GM21360 (cell line): ENCODE results near the gene SAMD14.

ENCODE experiments used
- ATAC-seq: cut with Tn5 transposase; IDR thresholded peaks from one replicate; pipeline ENCODE4 v1.9.1; 2021; ENCODE audit warnings: mild to moderate bottlenecking, moderate library complexity; ENCODE audit not compliant: unreplicated experiment

Gene SAMD14

DNA sequence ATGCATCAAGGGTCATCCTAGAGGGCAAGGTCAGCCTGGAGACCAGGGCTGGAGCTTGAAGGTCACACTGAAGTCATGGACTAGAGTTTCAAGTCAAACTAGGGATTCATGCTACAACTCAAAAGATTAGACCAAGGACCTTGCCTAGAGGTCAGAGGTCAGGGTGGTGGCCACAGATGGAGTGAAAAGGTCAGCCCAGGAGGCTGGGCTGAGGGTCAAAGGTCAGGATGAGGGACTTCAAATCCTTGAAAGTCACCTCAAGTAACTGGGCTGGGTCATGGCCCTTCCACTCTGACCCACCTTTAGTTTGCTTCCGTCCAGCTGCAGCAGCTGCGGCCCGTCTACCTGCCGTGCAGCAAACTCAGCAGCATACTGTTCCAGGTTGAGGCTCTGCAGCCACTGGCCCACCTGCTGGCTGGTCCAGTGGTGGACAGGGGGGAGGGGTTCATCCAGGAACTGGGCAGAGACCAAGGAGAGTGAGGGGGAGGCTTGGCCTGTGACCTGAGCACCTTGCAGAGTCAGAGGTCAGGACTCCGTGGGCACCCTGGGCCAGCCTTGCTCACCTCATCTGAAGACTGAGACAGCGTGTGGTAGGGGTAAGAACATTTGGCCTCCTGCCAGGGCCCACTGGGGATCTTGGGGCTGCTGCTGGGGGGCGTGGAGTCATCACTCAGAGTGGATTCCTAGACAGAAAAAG, 16.2 kb downstream of the SAMD14 start:
- no peak for ATAC-seq

DNA sequence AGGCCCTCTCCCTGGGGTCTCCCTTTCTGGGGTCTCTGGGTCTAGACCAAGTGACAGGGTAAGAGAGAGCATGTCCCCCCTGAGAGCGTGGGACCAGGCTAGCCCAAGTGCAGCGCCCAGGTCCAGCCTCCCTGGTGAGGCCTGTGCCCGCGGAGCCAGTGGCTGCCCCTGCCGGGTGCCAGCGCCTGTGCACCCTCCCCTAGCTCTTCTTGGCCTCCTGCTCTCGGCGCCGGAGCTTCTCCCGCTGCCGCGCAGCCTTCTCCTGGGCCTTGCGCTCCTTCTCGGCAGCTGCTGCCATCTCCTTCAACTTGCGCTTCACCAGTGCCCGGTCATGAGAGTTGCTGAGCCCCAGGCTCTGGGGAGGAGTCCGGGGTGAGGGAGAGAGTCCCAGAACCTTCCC, 17.3 kb downstream of the SAMD14 start:
- ATAC-seq, result no peak

DNA sequence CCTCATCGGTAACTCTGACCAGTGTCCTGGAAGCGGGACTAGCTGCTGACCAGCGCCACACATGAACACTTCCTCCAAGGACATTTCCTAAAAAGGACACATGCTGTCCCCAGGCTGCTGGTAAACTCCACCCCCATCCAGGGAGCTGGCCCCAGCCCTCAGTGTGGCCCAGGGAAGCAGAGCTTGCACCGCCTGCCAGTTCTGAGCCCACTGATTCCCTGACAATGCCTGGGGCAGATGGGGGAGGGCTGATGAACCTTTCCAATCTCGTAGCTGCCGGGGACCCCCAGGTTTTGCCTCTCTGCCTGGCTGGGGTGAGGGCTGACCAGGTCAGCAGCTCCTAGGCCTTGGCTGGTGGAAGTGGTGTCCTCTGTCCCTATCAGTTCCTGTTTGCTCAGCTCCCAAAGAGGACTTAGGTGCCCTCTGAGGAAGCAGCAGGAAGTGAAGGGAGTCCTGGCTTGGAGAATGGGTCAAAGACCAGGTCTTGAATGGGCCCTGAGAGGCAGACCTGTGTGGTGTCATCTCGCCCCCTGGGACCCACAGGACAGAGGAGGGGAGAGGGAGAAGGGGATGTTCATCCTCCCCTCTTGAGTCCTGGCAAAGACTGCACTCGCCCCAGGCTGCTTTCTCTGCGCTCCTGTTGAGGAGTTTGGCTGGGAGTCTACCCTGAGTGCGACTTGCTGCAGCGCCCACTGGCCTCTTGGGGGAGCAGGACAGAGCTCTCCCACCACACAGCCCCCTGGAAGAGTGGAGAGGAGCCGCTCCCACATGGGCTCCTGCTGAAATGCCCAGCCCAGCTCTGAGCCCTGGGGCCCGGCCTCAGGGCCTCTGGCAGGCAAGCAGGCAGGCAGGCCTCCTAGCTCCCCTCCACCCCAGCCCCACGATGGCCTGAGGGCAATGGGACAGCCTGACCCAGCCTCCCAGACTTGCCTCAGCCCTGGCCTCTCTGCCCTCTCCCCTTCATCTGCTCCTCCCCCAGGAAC, 18.0 kb downstream of the SAMD14 start:
- no peak for ATAC-seq

DNA sequence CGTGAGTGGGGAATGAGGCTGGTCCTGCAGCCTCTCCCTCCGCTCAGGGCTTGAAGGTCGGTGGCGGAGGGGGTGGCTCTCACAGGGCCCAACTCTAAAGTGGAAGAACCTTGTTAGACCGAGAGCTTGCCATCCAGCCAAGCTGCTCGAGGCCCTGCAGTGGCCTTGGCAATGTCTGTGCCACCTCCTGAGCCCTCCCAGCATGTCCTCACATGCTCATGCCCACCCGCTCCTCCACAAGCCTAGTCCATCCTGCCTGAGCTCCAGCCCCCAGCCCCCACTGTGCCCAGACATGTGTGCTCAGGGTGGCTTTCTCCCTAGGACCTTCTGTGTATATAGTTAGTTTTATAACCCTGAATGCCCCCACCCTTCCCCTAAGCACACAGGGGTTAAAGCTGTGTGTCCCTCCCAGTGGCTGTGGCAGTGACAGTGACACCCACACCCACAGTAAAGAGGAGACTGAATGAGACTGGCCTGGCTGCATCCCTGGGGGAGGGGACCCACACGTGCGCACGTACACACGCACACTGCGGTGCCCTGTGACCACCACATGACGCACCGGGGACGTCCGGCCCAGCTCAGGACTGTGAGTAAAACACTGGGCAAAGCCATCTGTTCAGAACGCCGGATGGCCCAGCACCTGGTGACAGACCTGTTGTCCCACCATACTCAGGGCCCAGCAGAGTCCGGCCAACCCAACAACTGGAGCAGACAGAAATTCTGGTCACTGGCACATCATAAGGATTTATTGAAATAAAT, 19.2 kb downstream of the SAMD14 start:
- ATAC-seq, result no peak

DNA sequence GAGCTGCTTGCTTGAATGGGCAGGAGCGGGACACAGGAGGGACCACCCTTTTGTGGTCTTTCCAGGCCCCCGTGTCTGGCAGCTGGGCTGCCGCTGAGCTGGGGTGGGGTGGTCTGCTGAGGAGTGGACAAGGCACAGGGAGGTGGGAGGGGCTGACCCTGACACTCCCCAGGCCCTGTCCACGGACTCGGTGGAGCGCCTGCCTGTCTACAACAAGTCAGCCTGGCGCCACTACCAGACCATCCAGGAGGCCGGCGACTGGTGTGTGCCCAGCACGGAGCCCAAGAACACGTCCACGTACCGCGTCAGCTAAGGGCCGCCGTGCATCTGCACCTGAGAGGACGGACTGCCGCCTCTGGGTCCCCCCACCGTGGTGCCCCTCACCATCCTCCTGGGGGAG, 20.2 kb downstream of the SAMD14 start:
- no peak for ATAC-seq

DNA sequence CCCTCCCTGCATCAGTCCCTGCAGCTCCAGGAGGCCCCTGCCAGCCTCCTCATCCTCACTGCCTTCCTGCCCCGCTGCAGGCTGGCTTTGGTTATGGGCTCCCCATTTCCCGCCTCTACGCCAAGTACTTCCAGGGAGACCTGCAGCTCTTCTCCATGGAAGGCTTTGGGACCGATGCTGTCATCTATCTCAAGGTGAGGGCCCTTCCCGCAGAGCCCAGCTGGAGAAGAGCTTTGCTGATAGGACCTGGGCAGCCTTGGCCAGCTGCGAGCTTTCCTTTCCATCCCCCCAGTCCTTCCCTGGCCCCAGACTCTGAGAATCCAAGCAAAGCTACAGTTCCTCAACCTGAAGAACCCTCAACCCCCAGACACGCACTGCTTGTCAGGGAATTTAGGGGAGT, 20.8 kb downstream of the SAMD14 start:
- ATAC-seq, result no peak

DNA sequence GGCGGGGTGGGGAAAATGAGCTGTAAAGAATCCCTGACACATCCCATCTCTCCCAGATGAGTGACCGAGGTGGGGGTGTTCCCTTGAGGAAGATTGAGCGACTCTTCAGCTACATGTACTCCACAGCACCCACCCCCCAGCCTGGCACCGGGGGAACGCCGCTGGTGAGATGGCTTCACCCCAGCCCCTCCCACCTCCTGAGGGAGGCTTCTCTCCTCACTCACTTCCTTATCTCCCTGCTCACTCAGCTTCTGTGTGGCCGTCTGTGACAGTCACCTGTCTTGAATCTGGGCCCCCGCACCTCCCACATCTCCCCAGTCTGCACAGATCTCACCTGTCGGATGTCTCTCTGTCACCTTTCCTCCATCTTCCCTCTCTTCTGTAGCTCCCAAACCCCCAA, 21.4 kb downstream of the SAMD14 start:
- ATAC-seq, result no peak

DNA sequence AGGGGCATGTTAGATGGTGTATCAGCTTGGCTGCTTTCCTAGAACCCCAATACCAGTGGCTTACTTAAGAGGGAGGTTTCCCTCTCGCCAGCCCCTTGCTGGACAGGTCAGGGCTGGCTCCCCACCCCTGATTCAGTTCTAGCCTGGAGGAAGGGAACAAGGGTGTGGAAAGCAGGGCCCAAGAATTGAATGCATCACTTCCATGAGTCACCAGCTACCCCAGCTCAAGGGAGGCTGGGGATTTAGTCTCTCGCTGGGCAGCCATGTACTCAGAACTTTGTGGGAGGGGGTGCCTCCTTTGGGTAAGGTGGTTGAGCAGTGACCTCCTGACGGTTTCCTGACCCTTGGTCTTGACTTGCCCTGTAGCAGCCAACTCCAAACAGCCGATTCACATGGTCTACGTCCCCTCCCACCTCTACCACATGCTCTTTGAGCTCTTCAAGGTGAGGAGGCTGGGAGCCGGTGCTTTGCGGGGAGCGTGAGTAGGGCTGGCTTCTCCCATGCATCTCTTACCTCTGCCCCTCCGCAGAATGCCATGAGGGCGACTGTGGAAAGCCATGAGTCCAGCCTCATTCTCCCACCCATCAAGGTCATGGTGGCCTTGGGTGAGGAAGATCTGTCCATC, 22.1 kb downstream of the SAMD14 start:
- no peak for ATAC-seq

DNA sequence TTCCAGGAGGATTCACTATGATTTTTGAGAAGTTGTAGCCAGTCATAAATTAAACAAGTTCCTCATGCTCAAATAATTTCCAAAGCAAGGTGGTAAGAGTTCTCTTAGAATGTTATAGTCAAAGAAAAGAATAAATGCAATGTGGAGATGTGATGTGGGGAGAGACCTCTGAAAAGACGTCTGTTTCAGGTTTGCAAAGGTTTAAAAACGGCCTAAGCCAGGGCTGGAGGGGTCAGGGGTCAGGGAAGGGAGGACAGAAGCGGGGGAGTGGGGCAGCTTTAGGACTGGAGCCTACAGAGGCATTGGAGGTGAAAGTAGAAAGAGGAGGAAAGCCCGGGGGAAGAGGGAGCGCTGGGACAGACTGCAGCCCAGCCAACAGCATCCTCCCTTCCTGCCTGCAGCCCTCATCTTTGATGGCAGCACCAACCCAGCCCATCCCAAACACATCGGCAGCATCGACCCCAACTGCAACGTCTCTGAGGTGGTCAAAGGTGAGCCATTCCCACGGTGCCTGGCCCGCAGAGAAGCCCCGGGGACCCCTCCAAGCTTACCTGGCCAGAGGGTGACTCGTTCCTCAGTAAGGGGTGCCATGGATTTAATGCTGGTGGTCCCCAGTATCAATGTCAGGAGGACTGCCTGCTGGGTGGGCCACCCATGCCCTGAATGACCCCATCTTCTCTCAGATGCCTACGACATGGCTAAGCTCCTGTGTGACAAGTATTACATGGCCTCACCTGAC, 23.4 kb downstream of the SAMD14 start:
- ATAC-seq, result no peak

DNA sequence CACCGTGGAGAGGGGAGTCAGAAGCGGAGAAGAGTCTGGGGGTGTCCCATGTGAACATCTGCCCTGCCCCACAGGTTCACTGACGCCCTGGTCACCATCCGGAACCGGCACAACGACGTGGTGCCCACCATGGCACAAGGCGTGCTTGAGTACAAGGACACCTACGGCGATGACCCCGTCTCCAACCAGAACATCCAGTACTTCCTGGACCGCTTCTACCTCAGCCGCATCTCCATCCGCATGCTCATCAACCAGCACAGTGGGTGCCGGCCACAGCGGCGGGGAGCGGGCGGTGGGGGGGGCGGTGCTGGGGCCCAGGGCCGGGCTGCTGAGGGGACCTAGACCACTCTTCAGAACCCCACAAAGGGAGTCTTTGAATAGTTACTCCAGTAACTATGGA, 24.1 kb downstream of the SAMD14 start:
- ATAC-seq, result no peak

DNA sequence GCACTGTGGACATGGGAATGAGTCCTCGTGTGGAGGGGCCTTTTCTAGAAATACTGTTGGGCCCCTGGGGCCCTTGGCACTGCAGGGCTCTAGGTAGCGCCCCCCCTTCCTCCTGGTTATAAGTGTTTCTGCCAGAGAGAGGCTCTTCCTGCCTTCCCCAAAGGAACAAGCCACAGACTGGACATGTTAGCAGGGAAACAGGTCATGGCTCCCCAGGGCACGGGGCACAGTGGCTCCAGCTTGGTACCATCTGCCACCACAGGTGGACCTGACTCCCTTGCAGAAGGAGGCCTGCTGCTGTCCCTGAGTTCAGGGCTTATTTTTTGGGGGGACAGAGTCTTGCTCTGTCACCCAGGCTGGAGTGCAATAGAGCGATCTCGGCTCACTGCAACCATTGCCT, 26.0 kb downstream of the SAMD14 start:
- no peak for ATAC-seq

DNA sequence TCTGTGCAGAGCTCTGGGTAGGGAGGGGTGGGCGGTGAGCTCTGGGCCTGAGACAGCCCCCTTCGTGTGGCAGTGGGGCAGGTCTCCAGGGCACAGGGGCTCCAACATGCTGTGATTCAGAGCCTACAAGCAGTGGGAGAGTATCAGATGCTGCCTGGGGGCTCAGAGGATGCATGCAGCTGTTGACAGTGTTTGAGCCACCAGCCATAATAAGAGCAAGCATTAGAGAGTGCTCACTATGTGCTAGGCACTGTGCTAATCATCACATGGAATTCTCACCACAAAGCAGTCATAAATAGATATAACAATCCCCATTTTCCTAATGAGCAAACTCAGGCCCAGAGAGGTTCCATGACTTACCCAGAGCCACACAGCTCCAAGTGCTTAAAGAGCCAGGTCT, 26.7 kb downstream of the SAMD14 start:
- no peak for ATAC-seq

DNA sequence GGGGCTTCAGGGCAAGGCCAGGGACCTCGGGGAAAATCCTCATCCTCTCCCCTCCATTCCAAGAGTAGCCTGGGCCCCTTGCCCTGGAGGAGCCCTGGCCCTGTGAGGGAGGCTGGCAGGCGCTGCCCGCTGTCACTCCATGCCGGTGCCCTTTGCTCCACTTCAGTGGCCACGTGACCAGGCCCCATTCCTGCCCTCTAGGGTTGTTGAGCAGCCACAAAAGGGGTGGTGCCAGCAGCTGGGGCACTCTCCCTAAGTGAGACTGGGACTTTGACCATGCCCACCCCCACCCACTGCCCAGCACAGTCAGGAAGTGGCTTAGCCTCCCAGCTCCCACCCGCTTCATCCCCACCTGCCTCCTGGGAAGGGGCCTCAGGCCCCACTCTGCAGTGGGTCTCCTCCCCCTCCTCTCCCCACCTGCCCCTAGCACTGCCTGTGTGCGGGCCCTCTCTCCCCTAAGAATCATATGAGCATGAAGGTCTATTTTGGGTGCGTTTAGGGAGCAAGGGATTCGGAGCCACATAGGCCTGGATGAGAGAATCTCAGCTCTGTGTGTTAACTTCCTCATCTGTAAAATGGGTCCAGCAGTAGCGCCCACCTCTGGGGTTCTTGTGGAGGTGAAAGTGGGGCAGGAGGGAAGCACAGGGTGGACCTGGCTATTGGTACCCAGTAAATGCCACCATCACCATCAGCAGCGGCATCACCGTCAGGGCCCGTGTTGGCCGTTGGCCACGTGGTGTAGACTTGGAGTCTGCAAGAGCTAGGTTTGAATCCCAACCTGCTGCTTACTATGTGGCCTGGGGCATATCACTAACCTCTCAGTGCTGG, 27.6 kb downstream of the SAMD14 start:
- ATAC-seq, result no peak

DNA sequence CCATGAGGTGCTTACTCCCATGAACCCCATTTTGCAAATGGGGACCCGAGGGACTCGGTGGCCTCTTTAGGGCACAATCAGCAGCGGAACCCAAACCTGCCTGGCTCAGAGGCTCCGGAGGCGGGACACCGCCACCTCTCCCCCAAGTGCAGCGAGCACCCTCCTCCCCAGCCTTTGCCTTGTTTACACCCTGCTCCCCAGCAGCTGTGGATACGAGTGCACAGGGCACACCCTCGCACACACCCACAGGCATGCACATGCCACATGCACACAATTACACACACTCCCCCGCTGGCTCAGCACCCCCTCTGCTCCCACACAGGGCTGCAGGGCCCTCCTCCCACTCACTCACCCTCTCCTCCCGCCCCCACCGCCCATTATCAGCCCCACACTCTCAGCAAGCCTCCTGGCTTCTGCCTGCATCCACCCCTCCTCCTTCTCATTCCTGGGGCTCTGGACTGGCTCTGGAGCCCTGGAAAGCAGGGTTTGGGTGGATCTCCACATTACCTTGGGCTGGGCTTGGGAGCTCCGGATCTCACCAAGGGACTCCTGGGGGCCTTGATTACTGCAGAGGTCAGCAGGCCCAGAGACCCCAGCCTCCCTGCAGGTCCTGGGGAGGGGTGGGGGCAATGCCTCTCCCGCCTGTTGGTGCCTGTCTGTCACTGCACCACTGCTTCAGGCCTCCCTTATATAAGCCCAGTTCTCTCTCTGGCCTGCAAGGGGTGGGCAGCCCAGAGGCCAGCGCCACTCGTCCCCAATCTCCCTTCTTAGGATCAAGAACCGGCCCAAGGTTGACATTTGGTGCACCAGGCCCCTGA, 28.4 kb downstream of the SAMD14 start:
- ATAC-seq, result no peak

DNA sequence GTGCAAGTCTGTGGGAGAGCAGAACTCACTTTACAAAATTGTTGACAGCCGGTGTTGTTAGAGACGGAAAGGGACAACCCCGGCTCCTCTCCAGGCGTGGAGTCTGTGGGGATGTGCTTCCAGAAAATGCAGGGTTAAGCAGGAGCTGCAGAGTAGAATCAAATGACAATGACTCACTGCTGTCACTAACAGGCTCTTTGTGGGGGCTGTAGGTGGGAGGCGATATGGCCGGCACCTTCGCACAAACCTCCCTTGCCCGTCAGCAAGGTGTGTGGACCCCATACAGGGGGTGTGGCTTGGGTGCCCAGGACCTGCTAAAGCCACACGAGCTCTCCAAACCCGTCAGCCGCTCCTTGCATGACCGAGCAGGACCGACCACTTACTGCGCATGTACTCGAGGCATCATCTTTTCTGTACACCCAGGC, 29.0 kb downstream of the SAMD14 start:
- no peak for ATAC-seq

DNA sequence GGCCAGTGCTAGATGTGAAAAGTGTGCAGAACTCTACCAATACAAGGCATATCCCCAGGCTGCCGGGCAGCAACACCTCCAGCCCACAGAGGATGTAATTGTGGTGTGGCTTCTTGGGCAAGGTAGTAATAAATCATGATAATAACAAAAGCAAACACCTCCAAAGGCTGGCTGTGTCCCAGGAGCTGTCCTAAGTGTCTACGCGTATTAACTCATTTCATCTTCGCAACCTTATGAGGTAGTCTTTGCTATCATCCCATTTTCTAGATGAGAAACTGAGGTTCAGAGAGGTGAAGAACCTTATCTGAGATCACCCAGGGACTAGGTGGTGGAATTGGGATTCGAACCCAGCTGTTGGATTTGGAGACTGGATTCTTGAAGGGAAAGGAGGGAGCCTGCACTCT, 29.5 kb downstream of the SAMD14 start:
- ATAC-seq, result no peak

DNA sequence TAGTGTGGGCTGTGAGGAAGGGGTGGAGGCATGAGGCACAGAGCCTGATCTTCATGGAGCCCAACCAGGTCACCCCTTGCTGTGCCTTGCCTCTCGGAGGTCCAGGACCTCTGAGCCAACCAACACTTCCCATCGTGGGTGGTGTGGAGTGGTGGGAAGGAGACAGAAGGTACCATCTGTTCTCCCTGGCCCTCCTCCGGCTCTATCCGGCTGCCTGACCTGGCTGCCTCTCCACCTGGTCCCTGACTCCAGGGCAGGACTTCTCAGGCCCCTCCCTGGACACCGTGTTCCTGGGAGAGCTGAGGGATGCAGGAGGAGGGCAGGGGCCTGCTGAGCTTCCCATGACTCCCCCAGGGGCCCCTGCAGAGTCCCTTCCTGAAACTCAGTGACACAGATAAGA, 31.0 kb downstream of the SAMD14 start:
- ATAC-seq, result no peak

DNA sequence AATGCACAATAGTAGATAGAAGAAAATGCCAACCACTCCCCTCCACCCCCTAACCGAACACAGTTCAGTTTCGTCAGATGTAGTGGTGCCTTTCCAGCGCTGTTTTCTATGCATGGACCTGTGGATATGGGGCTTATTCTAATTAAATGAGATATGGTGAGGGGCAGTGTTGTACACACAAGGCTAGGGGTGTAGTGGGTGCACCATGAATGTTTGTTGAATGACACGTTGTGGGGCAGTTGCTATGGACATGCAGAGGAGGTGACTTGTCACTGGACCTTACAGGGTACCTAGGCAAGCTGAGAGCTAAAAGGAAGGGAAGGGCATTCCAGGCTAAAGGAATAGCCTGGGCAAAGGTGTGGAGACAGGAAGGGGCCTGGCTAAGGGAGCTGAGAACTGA, 31.4 kb downstream of the SAMD14 start:
- ATAC-seq, result no peak

DNA sequence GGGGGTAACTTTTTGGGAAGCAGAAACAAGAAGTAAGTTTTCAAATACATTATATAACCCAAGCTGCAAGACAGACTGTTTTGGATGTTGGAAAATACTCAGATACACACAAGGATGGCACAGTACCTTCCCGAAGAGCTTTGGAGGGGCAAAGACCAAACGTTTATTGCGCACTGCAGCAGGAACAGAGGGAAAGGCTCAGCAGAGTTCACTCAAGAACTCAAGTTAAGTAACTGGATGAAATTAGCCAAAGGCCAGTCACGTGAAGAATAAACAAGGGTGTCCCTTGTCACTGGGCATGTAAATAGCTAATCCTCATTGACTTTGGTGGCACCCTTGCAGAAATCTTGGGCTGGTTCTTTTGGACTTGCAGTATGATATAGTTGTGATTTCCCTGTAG, 32.0 kb downstream of the SAMD14 start:
- no peak for ATAC-seq
